ENCODE data around the gene GAB1.

DNA sequence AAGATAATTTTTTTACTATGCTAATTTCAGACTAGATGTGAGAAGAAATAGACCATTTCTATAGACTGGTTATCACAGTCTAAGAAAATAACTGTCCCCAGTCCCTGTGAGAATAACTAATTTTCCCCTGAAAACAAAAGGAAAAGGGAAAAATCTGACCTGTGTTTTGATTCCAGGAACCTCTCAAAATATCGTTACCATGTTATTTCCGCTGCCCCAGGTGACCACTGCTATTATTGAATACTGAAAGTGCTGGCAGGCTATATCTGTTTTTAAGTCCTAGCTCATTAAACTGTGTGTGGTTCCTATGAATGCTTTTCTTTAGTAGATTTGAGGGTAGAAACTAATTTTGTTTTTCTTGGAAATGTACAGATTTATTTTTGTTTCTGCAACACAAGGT, 83.6 kb downstream of the GAB1 start:
- no peak for TF ChIP-seq EZH2 (IDR thresholded peaks at IDR 0.05; ENCODE audit: low read depth)
- TF ChIP-seq CTCF (conservative IDR thresholded peaks at IDR 0.05), result no peak

Measured in PC-9 (cell line).